Psoas muscle (tissue), 8 donors: ENCODE results near the gene ABCC4. TPM values are rescaled to one million over a fixed set of nuclear protein-coding genes. Genes with fewer than 3 reads are reported as not detected.

Experiments
- ATAC-seq, 4 donors: fragments of 200-7000 bp; cut with Tn5 transposase; one replicate each; pipeline ENCODE4 v1.9.1; 2020; ENCODE audit warnings: moderate library complexity in 3 of 4, mild to moderate bottlenecking in 2 of 4
- DNase-seq, 2 donors: peaks; one replicate each; pipeline ENCODE4 v3.0.0-alpha.2; 2020
- H3K27ac ChIP-seq: fragments of 200-600 bp; one replicate; pipeline ENCODE4 v1.8.0; 2022
- H3K27me3 ChIP-seq, 3 donors: fragments of 200-600 bp in 1 of 3; one replicate each; pipeline versions ENCODE4 v1.6.1 to v1.8.0; 2013 to 2022; ENCODE audit warnings: low read length in 2 of 3, mild to moderate bottlenecking in 2 of 3, moderate library complexity in 1 of 3; ENCODE audit not compliant: insufficient read depth in 3 of 3
- H3K36me3 ChIP-seq, 2 donors: fragments of 200-600 bp in 1 of 2; one replicate each; pipeline versions ENCODE4 v1.6.1 to v1.8.0; 2013 to 2022; ENCODE audit warnings: low read depth in 1 of 2, mild to moderate bottlenecking in 1 of 2, moderate library complexity in 1 of 2; ENCODE audit not compliant: insufficient read depth in 1 of 2
- H3K4me1 ChIP-seq: fragments of 200-600 bp; one replicate; pipeline ENCODE4 v1.8.0; 2022
- H3K4me3 ChIP-seq: fragments of 200-600 bp; one replicate; pipeline ENCODE4 v1.8.0; 2022; ENCODE audit warnings: mild to moderate bottlenecking
- H3K9me3 ChIP-seq: fragments of 200-600 bp; one replicate; pipeline ENCODE4 v1.8.0; 2022
- WGBS, 3 donors: extraction: QIAGEN DNeasy Blood & Tissue Kit; methylation state at CpG; one replicate each; pipeline versions ENCODE4 v1.1.6 to v1.1.7; 2013; 5-methylcytosine and 5-hydroxymethylcytosine counted together
- intact Hi-C, 2 donors: fragments of 100-400 bp; cut with DNase I; formaldehyde crosslinking; loops; one replicate each; pipeline versions ENCODE4 v1.11.0 to v1.14.2; 2022
- polyA plus RNA-seq, 3 donors: library from polyadenylated mRNA; stranded (reverse); fragments of 200-250 nt; gene quantifications; one replicate each; pipeline ENCODE4 v1.2.3, GENCODE V29; 2013
- total RNA-seq, 4 donors: library from RNA; stranded (reverse); fragmentation: NEBNext Ultra II Directional in 2 of 4; extraction: Animal tissue kit (Norgen Biotek cat#: 25700) in 2 of 4; gene quantifications; one replicate each; pipeline versions ENCODE4 v1.2.1 to v1.2.4, GENCODE V29; 2021 to 2023
- TF ChIP-seq, protein P1 (sequence below): fragments of 200-600 bp; IDR thresholded peaks from one replicate; pipeline ENCODE4 v1.8.0; 2022; ENCODE audit warnings: antibody characterized with exemption
- donor health status: healthy with polysubstance abuse.
- donor health status: DM: no; HTN: no; CAD: no; lungs with moderate emphysema.
- donor health status: Bipolar disorder and iron deficiency.
- donor health status: healthy.
- donor health status: DM: yes; HTN: yes; CAD: no.
- donor health status: DM: no; HTN: no; CAD: no.
- donor health status: DM: no; HTN: no; CAD: no.
- donor health status: DM: yes; HTN: yes; CAD: no.

ABCC4 gene
- total and polyA plus RNA-seq, 7 donors = 2.3 to 25.2 (median 6.1) TPM

DNA sequence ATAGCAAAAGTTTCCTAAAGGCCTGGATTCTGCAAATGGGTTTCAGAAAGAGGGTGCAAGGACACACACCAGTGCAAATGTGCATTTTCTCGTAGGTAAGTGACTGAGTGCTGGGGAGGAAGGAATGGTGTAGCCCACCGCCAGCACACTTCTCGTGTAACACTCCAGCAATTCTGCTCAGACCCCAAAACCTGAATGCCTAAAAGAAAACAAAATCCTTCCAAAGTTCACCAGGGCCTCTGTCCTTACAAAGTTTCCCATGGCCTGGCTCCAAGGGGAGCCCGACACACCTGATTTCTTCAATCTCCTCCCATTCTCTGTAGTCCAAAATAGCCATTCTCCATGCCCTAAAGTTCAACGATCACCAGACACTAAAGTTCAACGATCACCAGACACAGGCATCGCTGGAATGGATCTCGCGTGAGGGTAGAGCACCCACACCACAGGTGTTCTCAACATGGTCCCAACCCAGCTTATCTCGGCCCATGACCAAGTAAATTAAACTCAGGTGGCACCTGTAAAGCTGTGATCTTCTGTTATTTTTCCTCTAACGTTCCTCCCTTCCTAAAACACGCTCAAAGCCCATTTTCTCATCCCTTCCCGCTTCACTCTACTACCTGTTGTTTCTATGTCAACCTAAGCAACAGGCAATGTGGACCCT is 46.0 kb downstream of the ABCC4 start:
- Histone ChIP-seq H3K27me3 (no peaks in the 10 kb centered on the region), H3K4me1 (peaks cover 24% of the 10 kb centered on the region), H3K36me3 (no peaks in the 10 kb centered on the region), H3K4me3 (no peak overlapping the region), H3K9me3 (no peaks in the 10 kb centered on the region), H3K27ac (peak overlapping the region; percentile 31)
- WGBS, 3 donors = 92 to 95% (median 94%) methylated on average over 13 of the region's 13 CpGs
- intact Hi-C loops = no loop called here
- ATAC-seq (no peak), DNase-seq (no peak)
- TF ChIP-seq, protein P1, sequence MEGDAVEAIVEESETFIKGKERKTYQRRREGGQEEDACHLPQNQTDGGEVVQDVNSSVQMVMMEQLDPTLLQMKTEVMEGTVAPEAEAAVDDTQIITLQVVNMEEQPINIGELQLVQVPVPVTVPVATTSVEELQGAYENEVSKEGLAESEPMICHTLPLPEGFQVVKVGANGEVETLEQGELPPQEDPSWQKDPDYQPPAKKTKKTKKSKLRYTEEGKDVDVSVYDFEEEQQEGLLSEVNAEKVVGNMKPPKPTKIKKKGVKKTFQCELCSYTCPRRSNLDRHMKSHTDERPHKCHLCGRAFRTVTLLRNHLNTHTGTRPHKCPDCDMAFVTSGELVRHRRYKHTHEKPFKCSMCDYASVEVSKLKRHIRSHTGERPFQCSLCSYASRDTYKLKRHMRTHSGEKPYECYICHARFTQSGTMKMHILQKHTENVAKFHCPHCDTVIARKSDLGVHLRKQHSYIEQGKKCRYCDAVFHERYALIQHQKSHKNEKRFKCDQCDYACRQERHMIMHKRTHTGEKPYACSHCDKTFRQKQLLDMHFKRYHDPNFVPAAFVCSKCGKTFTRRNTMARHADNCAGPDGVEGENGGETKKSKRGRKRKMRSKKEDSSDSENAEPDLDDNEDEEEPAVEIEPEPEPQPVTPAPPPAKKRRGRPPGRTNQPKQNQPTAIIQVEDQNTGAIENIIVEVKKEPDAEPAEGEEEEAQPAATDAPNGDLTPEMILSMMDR = no peak

DNA sequence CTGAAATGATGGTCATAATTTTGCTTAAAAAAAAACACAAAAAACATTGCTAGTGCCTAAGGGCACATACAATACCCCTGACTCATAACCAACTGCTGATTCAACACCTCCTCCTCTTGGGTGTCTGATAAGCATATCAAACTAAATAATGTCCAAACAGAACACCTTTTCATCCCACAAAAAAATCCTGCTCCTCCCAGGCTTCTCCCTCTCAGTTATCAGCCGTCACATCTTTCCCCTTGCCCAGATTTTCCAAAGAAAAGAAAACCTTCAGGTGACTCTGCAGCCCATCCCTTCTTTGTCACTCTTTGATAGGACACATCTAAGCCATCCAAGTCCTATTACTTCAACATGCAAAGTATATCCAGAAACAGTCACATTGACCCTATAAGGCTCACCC is 46.9 kb downstream of the ABCC4 start:
- TF ChIP-seq, protein P1 = no peak
- H3K4me1 ChIP-seq = peaks cover 24% of the 10 kb centered on the region
- no peaks in the 10 kb centered on the region for H3K36me3 ChIP-seq
- no peak for DNase-seq
- intact Hi-C loops = no loop called here
- H3K27ac ChIP-seq = no peak overlapping the region
- no peaks in the 10 kb centered on the region for H3K9me3 ChIP-seq
- no peak for ATAC-seq
- WGBS, 3 donors = 50 to 95% (median 94%) methylated on average over 1 of the region's 1 CpG
- H3K4me3 ChIP-seq = no peak overlapping the region
- no peaks in the 10 kb centered on the region for H3K27me3 ChIP-seq

DNA sequence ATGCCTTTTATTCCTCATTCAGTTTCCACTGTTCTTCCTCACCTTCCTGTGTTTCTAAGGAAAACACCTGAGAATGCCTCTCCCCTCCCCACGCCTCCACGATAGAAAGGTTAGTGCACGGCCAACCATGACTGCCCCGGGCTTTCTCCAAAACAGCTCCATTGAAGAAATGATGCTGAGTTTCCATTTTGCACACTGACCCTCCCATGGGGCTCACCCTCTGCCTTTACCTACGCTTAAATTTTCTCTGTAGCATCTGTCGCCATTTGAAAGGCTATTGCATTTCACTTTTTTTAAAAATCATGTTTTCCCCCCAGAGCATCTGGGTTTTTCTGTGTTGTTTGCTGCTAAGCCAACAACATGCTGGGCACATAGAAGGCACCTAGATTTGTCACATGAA is 48.2 kb downstream of the ABCC4 start:
- intact Hi-C loops = no loop called here
- TF ChIP-seq, protein P1 = no peak
- H3K36me3 ChIP-seq = peaks cover 0 to 5% of the 10 kb centered on the region in 2 donors
- no peaks in the 10 kb centered on the region for H3K27me3 ChIP-seq
- H3K9me3 ChIP-seq = no peaks in the 10 kb centered on the region
- 90 to 95% (median 95%) methylated on average over 6 of the region's 6 CpGs for WGBS, 3 donors
- DNase-seq (no peak), ATAC-seq (no peak)
- no peak overlapping the region for H3K27ac ChIP-seq
- H3K4me1 ChIP-seq = peaks cover 24% of the 10 kb centered on the region
- H3K4me3 ChIP-seq = no peak overlapping the region

DNA sequence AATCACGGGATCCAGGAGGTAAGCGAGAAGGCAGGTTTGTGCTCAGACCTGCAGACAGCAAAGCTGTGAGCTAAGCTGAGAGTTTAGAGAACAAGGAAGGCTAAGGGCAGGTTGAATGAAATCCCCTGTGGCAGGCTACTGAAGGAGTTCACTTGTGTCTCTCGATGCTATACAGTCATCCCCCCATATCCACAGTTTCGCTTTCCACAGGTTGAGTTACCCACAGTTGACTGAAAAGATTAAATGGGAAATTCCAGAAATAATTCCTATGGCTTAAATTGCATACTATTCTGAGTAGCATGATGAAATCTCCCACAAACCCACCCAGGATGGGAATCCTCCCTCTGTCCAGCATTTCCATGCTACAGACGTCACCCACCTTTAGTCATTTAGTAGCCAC is 49.6 kb downstream of the ABCC4 start:
- no peak overlapping the region for H3K4me3 ChIP-seq
- TF ChIP-seq, protein P1 = no peak
- intact Hi-C loops = no loop called here
- DNase-seq = no peak
- H3K4me1 ChIP-seq = peaks cover 21% of the 10 kb centered on the region
- no peak for ATAC-seq
- H3K27ac ChIP-seq = no peak overlapping the region
- H3K27me3 ChIP-seq = no peaks in the 10 kb centered on the region
- peaks cover 0 to 17% of the 10 kb centered on the region in 2 donors for H3K36me3 ChIP-seq
- WGBS, 3 donors = 77 to 88% (median 86%) methylated on average over 5 of the region's 5 CpGs
- H3K9me3 ChIP-seq = no peaks in the 10 kb centered on the region

DNA sequence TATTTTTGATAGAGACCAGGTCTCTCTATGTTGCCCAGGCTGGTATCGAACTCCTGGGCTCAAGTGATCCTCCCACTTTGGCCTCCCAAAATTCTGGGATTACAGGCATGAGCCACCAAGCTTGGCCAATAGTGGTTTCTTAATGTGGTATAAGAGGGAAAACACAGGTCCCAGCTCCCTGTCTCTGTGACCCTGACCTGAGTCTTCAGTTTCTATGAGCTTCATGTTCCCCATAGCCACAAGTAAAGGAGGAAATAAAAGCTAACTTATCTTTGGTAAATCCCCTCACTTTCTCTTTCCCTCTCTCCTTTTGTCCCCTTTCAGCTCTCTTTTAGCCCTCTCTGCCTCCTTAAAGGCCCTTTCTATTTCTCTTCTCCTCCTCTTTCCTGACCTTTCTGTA is 50.3 kb downstream of the ABCC4 start:
- Histone ChIP-seq H3K9me3 (no peaks in the 10 kb centered on the region), H3K27me3 (no peaks in the 10 kb centered on the region), H3K4me3 (no peak overlapping the region), H3K27ac (no peak overlapping the region), H3K4me1 (peaks cover 21% of the 10 kb centered on the region), H3K36me3 (peaks cover 0 to 23% of the 10 kb centered on the region in 2 donors)
- no peak for ATAC-seq
- TF ChIP-seq, protein P1 = no peak
- no peak for DNase-seq
- intact Hi-C loops = no loop called here
- WGBS, 3 donors = 92 to 98% (median 95%) methylated on average over 1 of the region's 1 CpG
